GM06990 (cell line): ENCODE measurements around the gene HSD17B8.

Experiments used
- DNase-seq: peaks from one replicate; pipeline ENCODE4 v3.0.0-alpha.2; 2011; ENCODE audit not compliant: insufficient read length; ENCODE audit errors: extremely low read depth
- H3K27me3 ChIP-seq: replicated peaks from 2 replicates; pipeline ENCODE4 v1.6.0; 2011; ENCODE audit warnings: low read length; ENCODE audit not compliant: control insufficient read depth, insufficient read depth
- H3K36me3 ChIP-seq: 2 replicates; pipeline ENCODE4 v1.5.1; 2011; ENCODE audit warnings: low read length; ENCODE audit not compliant: control insufficient read depth, insufficient read depth
- H3K4me3 ChIP-seq: replicated peaks from 2 replicates; pipeline ENCODE4 v1.5.1; 2011; ENCODE audit warnings: low read depth, mild to moderate bottlenecking, control low read depth, low read length
- CTCF ChIP-seq: IDR thresholded peaks from 2 replicates; pipeline ENCODE4 v1.5.1; 2011; ENCODE audit warnings: low read length, control low read depth, mild to moderate bottlenecking, inconsistent platforms; ENCODE audit not compliant: insufficient read depth, poor library complexity, severe bottlenecking

Gene HSD17B8

DNA sequence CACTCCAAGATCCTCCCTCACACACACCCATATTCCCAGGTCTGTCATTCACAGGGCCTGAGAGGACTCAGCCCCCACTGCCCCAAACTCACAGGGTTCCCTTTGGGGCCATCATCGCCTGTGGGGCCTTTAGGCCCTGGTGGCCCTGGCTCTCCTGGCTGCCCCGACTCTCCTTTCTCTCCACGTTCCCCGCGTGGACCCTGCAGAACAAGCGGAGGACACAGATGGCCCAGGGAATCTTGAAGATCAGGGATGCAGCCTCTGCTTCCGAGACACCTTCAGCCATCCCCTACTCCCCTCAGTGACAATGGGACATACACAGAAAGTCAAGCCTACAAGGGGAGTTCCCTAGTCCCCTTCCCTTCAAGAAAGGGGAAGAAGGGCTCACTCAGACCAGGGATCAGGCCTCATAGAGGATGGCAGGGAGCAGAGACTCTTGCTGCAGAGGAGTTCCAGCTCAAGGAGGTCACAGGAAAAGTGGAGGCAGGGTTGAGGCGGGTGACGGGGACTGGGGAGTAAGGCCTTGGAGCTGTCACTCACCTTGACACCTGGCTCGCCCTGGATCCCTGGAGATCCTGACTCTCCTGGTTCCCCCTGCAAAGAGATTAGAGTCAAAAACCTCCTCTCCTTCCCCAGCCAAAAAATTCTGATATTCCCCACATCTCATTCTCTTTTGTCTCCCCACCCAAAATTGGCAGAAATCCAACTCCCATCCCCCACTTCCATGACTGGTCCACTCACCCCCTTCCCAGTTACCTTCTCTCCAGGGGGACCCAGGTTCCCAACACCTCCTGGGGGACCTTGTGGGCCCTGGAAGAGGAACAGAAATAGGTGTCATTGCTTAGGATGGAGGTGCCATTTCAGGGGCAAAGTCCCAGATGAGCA is 34.9 kb upstream of the HSD17B8 start:
- no peaks in the 10 kb centered on the region; the same call in none of the 2 replicates for H3K27me3 ChIP-seq
- DNase-seq, result no peak
- no peak overlapping the region for H3K4me3 ChIP-seq
- TF ChIP-seq CTCF, result no peak
- no peaks in the 10 kb centered on the region for H3K36me3 ChIP-seq

DNA sequence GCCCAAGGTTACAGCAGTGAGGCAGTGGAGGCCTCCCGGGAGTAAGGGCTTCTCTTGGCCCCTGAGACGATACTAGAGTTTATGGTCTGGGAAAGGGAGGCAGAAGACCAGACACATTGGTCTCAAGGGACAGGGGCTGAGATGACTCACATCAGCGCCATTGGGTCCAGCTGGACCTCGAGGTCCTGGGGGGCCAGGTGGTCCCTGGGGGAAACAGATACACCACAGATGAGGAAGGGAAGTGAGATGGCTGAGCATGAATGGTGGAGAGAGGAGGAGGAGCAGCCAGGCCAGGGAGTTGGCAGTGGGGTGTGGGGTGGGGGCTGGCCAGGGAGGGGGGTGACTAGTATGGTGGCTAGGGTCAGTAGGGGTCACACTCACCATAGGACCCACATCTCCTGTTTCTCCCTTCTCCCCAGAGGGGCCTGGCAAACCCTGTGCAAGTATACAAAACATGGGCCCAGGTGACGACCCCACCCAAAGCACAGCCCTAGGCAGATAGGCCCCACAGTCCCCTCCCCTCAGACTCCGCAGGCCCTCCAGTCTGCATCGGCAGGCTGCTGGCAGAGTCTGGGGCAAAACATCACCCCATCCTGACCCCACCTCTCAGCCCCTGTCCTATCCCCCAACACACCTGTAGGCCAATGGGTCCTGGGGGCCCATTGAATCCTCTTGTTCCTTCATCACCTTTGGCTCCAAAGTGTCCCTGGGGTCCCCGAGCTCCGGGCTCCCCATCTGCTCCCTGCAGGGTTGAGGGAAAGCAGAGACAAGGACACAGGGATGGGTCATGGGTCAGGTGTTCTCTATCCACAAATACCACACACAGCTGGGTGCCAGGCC is 34.1 kb upstream of the HSD17B8 start:
- no peak for TF ChIP-seq CTCF
- H3K36me3 ChIP-seq, result no peaks in the 10 kb centered on the region
- H3K27me3 ChIP-seq, result no peaks in the 10 kb centered on the region; the same call in none of the 2 replicates
- H3K4me3 ChIP-seq, result no peak overlapping the region
- DNase-seq, result no peak

GRCh38 chr6:33171016-33171879 is 33.2 kb upstream of the HSD17B8 start:
- DNase-seq, result no peak
- Histone ChIP-seq H3K36me3 (no peaks in the 10 kb centered on the region), H3K4me3 (no peak overlapping the region), H3K27me3 (no peaks in the 10 kb centered on the region; the same call in none of the 2 replicates)
- TF ChIP-seq CTCF, result no peak

- no peaks in the 10 kb centered on the region; the same call in none of the 2 replicates for H3K27me3 ChIP-seq
- TF ChIP-seq CTCF, result no peak
- no peak for DNase-seq
- no peaks in the 10 kb centered on the region for H3K36me3 ChIP-seq
- H3K4me3 ChIP-seq, result no peak overlapping the region
These were observed 32.4 kb upstream of the HSD17B8 start for GRCh38 chr6:33171880-33172687.
